GM21381 (cell line): ENCODE measurements around the gene OR6C65.

Source experiments
- ATAC-seq: cut with Tn5 transposase; IDR thresholded peaks from one replicate; pipeline ENCODE4 v1.9.1; 2021; ENCODE audit warnings: mild to moderate bottlenecking, moderate library complexity; ENCODE audit not compliant: unreplicated experiment

OR6C65 gene

GRCh38 chr12:55445357-55445756, 45.0 kb downstream of the OR6C65 start:
- no peak for ATAC-seq

- ATAC-seq, result no peak
These were observed 46.0 kb downstream of the OR6C65 start for GRCh38 chr12:55446326-55446725.

- no peak for ATAC-seq
These were observed 48.5 kb downstream of the OR6C65 start for GRCh38 chr12:55448825-55449224.
